HG02852 (cell line): ENCODE data around the gene B9D1.

Source experiments
- ATAC-seq: cut with Tn5 transposase; IDR thresholded peaks from one replicate; pipeline ENCODE4 v1.9.1; 2021; ENCODE audit warnings: mild to moderate bottlenecking, moderate library complexity; ENCODE audit not compliant: unreplicated experiment

The B9D1 gene

DNA sequence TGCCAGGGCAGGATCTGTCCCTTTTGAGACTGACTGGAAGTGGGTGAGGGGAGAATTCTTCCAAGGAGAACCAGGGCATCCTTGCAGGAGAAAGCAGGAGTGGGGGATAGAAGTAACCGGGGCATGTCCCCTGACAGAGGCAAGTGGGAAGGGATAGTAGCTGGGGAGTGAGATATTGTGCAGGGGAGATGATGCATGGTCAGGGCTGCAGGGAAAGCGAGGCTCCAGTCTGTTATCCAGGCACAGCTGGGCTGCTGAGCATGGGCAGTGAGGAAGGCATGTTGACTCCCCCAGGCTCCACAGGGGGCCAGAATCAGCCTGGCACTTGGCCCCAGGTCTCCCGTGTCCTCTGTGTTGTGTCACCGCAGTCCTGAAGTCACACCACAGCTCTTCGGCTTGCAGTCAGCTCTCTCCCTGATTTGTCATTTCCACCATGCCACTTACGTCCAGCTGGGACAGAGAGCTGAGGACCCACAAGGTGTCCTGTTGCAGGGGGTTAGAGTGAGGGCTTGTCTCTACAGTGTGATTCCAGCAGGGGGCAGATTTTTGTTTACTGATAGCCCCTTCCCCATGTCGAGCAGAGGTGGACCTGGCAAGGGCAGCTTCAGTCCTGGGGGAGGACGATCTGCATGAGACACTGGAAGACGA is 40.9 kb downstream of the B9D1 start:
- no peak for ATAC-seq

DNA sequence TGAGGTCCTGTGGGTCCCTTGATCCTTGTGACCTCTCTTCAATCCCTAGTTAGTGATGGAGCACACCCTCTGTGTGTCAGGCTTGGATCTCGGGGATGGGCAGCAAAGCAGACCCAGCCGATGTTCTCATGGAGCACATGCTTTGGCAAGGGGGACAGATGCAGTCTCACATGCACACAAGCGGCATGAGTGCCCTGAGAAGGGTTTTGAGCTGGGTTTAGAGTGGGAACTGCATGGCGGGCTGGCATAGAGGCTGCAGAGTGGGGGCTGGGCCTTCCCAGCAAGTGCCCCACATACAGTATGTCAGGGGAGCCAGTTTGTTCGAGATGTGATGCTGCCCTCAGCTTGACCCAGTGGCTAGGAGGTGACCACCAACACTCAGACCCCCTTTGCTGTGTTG is 41.6 kb downstream of the B9D1 start:
- ATAC-seq: no peak

DNA sequence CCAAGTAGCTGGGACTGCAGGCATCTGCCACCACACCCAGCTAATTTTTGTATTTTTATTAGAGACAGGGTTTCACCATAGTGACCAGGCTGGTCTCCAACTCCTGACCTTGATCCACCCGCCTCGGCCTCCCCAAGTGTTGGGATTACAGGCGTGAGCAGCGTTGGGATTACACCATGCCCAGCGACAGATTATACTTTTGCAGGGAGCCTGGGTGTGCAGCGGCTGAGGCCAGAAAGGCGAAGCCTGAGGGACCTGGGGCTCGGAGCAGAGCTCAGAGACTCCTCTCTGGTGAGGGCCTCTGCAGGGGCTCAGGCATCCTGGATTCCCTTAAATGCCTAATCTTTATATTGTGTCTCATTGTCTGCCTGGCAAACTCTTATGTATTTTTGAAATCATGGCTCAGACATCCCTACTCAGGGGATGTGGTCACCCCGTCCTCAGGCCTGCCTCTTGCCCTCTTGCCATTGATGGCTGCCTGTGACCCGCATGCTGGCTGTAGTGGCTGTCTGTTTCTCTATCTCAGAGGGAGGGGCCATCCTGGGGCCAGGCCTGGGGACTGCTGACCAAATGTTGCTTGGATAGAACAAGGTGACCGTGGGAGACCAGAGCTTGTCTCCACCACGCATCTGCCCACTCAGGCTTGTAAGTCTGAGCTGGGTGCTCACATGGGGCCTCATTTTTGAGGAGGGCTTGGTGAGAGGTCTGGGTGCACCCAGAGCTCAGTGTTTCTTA is 42.6 kb downstream of the B9D1 start:
- no peak for ATAC-seq

DNA sequence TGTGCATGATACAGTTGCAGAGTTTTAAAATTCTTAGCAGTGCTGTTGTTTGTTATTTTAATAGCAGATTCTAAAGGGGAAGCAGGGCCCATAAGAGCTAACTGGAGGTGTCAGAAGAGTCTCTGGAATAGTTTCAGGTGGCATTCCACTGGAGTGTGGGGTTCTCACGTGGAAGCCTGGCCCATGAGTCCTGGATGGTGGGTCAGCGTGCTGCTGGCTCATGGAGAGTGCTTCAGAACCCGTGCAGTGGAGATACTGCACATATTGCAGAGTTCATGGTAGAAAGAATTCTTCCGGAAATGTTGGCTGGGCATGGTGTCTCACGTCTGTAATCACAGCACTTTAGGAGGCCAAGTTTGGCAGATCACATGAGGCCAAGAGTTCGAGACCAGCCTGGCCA is 43.9 kb downstream of the B9D1 start:
- no peak for ATAC-seq

DNA sequence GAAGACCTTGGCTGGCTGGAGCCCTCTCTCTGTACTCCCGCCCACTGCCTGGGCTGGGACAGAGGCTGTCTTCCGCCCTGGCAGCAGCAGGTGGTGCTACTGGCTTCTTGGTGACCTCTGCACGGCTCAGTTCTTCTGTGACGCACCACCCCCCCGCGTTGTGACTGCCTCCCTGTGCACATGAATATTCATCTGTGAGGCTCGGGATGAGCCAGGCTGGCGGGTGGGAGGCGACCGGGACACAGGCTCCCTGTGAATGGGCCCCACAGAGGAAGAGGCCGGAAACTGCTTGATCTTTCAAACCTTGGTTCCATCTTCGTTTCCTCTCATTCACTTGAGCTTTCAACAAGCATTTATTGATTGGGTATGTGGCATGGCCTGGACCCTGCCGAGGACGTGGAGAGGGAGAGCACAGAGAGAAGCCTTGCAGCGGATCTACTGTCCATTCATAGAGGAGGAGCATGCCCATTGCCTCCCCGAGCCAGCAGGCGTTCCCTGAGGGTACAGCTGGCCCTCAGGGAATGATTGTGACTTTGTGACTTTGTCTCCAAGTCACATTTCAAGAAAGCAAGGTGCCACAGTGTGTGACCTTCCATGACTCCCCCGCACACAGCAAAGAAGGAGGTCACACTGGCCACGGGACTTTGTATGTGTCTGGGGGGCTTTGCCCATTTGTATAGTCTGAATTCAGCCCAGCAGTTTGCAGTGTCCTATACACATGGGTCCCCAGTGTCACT is 45.0 kb downstream of the B9D1 start:
- peak; percentile 64 for ATAC-seq

DNA sequence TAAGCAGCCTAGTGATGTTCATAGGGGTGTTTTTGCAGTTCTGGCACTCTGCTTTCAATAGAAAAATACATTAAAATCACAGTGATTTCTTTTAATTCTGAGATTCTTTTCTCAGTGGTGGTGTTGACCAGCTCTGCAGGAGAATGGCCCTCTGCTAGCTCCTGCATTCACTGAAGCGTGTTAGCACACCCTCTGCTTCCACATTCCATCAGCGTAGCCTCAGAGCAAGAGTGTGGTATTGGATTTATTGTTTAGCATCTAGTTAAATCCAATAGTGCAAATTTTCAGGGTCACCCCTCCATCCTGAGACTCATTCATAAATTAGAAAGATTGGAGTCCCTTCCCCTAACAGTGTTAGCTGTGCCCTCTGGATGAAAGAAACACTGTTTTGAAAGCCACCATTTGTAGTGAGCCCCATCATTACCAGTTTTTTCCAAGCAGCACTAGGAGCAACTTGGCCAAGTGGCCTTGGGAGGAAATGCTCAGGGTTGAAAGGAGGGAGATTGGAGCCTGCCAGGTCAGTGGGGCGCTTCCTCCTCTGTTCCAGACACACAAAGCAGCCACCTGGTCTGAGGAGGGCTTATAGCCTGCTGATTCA is 45.7 kb downstream of the B9D1 start:
- no peak for ATAC-seq

DNA sequence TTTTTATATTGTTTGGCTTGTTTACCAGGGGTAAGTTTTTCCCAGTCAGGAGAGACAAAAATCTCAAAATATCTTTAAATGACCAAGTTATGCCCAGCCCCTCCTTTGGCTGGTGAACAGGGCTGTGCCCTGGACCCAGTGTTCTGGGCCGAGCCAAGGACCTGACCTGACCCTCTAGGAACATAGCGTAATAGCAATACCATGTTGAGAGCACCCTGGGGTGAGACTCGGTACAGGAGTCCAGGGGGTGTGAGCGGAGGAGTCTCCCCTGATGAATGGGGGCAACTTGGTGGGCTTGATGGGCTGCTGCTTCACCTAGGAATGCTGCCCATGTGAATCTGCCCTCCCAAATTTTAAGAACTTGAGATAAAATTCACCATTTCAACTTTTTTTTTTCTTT is 47.4 kb downstream of the B9D1 start:
- no peak for ATAC-seq

DNA sequence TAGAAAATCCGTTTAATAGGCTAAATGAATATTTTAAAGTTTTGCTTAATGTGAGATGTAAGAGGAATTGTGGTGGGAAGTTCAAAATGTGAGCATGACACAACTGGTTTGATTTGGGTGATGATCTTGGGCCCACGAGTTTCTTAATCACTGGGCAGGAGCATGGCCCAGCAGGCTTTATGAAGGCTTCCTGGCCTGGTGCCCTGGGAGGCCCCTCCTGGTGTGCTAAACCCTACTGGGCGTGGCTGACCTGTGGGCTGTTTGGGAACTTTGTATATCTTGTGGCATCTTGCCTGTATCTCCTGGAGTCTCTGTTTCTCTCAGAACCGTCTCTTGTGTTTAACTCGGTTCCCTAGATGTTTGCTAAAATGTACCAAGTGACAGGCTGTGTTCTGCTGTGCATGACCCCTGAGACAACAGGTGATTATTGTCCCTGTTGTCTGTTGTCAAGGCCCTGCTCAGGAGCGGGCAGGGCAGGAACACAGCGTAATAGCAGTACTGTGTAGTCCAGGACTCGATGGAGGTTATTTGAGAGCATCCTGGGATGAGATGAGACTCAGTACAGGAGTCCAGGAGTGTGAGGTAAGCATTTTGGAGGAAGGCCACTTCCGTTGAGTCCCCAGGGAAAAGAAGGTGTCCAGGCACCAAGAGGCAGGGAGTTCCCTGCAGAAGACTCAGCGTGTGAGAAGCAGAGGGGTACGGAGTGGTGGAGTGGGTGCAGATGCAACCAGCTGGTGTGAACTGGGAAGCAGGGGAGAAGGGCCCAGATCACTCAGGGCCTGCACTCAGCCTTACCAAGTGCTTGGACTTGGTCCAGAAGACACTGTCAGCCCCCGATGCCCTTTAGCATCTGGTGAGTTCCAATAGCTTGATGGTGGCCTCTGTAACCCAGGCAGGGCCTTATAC is 48.5 kb downstream of the B9D1 start:
- no peak for ATAC-seq

DNA sequence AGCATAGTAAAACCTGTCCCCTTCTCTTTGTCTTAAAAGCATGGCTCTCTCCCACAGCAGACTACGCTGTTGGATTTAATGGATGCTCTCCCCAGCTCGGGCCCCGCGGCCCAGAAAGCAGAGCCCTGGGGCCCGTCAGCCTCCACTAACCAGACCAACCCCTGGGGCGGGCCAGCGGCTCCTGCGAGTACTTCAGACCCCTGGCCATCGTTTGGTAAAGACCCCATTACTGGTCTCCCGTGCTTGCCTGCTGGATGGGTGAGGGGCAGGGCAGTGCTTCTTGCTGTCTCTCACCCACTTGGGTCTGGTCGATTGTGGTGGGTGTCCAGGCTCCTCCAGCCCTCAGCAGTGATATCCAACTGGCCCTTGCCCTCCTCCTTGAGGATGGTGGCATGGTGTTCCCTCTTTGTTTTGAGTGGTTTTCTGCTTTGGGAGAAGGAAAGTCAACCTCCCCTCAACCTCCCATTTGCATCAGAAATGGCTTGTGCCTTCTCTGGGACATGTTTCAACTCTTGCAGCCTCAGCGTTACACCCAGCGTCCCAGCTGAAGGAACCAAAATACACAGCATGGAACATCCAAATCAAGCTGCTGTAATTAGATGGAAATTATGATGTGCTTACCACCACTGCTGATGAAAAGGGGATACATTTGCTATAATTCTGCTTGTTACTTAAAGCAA is 49.3 kb downstream of the B9D1 start:
- ATAC-seq: no peak

DNA sequence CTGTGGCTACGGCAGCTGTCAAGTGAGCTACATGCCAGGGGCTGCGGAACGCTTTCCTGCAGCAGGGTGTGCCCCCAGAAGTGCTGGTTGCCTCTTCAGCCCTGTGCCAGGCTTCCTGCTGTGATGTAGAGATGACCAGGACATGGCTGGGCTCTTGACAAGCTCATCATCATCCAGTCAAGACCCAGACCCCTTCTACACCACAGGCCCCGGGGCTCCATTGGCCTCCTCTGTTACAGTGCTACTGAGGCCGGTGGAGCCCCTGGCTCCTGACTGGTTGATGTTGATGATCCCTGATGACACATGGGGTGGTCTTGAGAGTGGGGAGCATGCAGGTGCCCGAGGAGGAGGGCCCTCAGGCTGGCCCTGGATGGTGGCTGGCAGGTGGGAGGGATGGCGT is 50.1 kb downstream of the B9D1 start:
- ATAC-seq: no peak

DNA sequence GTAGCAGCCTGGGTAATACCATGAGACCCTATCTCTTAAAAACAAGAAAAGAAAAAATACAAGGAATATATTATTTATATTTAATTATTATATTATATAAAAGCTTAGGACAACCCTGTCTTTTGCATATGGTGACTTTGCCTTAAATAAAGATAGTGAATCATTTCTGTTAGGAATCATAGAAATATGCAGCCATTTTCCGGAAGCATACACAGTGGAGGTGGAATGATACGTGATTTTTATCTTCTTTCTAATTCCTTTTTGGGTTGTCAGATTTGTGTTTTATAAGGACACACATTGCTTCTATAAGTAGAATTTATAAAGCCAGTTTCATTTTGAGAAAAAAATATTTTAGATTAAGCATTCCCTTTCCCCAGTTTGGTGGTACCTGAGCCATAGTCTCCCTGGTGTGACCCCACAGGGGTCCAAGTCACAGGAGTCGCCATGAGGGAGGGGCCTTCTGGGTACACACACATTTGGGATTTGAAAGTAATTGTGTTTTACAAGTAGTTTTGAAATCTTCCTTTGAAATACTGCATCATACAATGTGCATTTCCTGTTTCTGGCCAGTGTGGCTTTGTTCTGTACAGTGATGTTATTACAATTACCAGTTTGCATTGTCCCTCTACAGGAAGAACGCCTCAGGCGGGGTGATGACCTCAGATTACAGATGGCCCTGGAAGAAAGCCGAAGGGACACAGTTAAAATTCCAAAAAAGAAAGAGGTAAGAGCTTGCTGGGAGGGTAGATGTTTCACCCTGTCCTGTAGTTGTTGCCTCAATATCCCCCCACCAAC is 50.9 kb downstream of the B9D1 start:
- ATAC-seq: no peak

DNA sequence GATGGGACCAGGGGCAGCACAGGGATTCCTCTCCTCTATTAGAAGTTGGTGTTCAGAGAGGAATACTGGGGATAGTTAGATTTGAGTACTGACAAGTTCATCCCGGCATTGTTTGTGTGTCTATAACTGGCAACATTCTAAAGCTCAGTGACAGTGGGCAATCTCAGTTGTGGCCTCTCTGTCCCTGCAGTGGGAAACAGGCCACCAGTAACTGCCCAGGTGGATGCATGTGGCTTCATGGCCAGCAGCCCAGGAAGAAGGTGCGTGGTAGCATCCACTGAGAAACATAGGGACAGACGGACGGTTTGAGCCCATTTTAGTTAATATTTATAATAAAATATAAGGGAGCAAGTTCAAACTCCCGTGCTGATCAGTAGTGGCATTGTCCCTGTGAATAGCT is 51.5 kb downstream of the B9D1 start:
- no peak for ATAC-seq

DNA sequence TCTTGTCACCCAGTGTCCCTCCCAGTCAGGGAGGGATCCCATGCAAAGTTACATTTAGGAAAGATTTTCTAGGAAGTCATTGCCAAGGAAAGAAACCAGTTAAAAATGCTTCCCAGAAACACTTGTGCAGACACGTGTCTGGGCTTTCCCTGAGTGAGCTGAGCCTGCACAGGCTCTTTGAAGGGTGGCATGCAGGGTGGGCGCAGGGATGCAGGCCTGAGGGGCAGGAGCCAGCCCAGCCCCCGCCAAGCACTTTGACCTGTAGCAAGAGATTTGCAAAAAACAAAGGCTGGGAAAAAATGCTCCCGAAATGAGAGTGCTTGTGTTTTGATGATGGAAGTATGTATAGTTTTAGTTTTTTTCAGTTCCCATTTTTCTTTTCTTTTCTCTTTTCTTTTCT is 52.4 kb downstream of the B9D1 start:
- ATAC-seq: no peak

DNA sequence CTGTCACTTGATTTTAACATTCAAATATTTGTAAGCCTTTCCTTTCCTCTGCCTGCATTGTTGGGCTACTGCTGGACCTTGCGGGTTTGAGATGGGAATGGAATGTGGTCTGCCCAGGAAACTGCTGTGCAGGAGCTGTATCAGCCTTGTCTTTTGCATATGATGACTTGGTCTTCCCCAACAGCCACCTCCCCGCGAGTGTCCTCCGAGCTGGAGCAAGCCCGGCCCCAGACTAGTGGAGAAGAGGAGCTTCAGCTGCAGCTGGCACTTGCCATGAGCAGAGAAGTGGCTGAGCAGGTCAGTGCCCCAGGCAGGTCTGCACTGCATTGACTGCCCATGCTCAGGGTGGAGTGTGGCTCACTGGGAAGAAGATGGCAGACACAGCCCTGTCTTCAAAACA is 52.8 kb downstream of the B9D1 start:
- ATAC-seq: no peak

DNA sequence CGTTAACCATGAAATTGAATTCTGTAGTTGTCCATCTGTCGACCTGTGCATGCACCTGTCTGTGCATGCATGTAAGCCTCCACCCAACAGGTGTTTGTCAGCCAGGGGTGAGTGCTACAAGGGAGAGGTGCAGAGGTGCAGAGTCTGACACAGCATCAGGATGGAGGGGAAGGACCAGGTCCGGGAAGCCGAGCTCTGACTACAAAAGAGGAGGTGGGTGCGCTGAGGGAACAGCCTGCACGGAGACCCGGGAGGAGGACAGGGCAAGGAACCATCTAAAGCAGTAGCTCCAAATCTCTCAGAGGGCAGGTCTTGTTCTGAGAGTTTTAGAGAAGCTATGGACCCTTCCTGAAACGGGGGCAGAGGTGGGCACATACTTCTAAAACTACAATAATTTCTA is 54.1 kb downstream of the B9D1 start:
- no peak for ATAC-seq

DNA sequence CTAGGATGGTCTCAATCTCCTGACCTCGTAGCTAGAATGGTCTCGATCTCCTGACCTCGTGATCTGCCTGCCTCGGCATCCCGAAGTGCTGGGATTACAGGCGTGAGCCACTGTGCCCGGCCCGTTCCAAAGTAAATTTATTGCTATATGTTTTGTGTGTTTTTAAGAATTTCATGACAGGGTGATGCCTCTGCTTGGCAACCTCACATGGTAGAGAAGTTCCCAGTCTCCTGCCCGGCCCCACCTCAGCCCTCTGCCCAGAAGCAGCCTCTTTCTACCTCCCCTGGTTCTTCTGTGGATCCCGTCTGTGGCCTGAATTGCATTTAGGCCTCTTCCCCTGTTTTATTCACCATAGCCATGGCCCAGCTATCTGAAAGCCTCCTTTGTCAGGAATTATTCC is 55.0 kb downstream of the B9D1 start:
- no peak for ATAC-seq

DNA sequence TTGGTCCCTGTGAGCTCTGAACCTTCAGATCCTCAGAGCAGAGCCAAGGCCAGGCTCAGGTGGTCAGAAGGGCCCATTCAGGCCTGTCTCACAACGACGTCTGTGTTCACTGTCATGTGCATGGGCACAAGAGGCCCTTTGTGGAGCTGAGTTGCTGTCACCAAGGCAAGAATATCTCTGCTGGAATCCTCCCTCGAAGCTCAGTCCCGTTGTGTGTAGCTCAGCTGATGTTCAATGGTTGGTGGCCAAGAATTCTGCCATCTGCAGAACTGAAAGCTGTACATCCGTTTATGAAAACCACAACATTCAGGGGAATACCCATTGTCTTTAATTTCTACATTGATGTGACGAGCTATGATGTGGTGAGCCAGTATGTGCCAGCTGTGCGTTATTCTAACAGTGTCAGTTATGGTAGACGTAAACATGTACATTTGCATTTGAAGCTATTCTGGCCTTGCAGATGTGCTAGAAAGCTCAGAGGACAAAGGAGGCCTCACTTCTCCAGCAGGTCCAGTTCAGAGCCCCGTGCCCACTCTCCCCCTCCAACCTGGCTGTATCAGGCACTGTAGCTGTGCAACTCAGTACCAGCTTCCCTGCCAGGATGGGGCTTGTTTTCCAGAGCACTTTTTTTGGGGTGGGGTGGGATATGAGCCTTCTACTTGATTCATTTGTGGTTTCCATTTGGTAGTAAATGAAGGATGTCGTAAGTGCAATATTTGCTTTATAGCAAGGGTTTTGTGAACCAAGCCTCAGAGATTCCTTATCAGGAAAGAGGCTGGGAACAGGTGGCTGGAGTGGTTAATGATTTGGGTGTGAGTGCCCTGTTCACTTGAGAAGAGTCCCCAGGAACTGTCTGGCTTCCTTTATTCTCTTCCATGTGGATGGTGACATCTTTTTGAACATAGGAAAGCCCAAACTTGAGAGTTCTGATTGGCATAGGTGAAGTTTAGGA is 56.1 kb downstream of the B9D1 start:
- peak; percentile 89 for ATAC-seq

DNA sequence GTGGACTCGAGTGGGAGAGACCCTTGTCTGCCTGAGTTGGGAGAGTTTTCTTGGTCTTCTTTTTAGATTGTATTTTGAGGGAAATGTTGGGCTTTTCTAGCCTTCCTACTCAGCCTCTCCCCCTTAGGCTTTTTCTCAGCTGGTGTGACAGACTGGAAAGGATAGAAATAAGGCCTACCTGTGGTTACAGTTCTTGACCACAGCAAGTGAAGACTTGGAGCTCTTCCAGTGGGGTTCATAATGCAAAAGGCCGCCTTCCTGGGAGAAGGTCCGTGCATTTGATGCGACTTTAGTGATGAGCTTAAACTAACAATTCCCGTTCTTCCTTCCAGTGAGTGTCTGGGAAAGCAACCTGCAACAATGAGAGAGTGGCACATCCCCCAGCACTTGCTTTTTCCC is 56.8 kb downstream of the B9D1 start:
- ATAC-seq: no peak
